Spleen (tissue), 7 donors: ENCODE measurements around the gene CDC37.

Experiments
- CTCF ChIP-seq, 11 experiments: fragments of 200-600 bp in 7 of 11; fragments of 450-650 bp in 4 of 11; sonication (generic) in 4 of 11; IDR thresholded peaks in 8 of 11; conservative IDR thresholded peaks in 3 of 11; 1 replicate in 7 of 11; 2 replicates in 4 of 11; pipeline versions ENCODE4 v1.4.0 to v1.8.0; 2016 to 2021; ENCODE audit warnings: antibody characterized with exemption in 11 of 11, inconsistent platforms in 4 of 11, mild to moderate bottlenecking in 1 of 11
- POLR2AphosphoS5 ChIP-seq, 3 donors: sonication (generic); formaldehyde crosslinking; IDR thresholded peaks; one replicate each; pipeline ENCODE4 v1.5.1; 2017; ENCODE audit warnings: antibody characterized with exemption in 3 of 3
- donor health status: DM: no; HTN: no; CAD: no; lungs with moderate emphysema.
- donor health status: DM: no; HTN: no; CAD: no.
- donor health status: DM: no; HTN: no; CAD: no.

- no peak for TF ChIP-seq CTCF (IDR thresholded peaks at IDR 0.05 in 8 of 11, conservative IDR thresholded peaks at IDR 0.05 in 3 of 11)
- TF ChIP-seq POLR2AphosphoS5 (IDR thresholded peaks at IDR 0.05), result no peak
Measured at GRCh38 chr19:10422046-10422461, 18.7 kb upstream of the CDC37 start.
